ENCODE measurements around the gene PDCD4. TPM values are rescaled to one million over a fixed set of nuclear protein-coding genes. Genes with fewer than 3 reads are reported as not detected.

PDCD4 gene
- total RNA-seq, 6 donors from 2014 or later, result 38.0 to 129 (median 57.1) TPM

- no peak overlapping the region for H3K27ac ChIP-seq
Measured at GRCh38 chr10:110850099-110850498, 21.6 kb upstream of the PDCD4 start.

GRCh38 chr10:110851020-110851612 is 20.6 kb upstream of the PDCD4 start:
- H3K4me3 ChIP-seq, result no peak overlapping the region
- H3K27ac ChIP-seq, result no peak overlapping the region
- DNase-seq (no peak), ATAC-seq (ENCODE audit: low FRiP score in 2 of 2) (peak in 1 of 2 donors; percentile 49)
- no peaks in the 10 kb centered on the region for H3K36me3 ChIP-seq
- WGBS, 2 donors, result 57 to 70% methylated on average over 8 of the region's 8 CpGs
- peaks cover 0 to 11% (median 7%) of the 10 kb centered on the region in 4 donors for H3K4me1 ChIP-seq
- H3K9me3 ChIP-seq, result no peaks in the 10 kb centered on the region
- no peaks in the 10 kb centered on the region for H3K27me3 ChIP-seq
- no peak for TF ChIP-seq POLR2AphosphoS5 (IDR thresholded peaks at IDR 0.05)
- TF ChIP-seq POLR2A (IDR thresholded peaks at IDR 0.05), result no peak
- TF ChIP-seq CTCF (IDR thresholded peaks at IDR 0.05), result no peak
- TF ChIP-seq EP300 (IDR thresholded peaks at IDR 0.05), result no peak

More at GRCh38 chr10:110850099-110850498, 21.6 kb upstream of the PDCD4 start:
- H3K4me3 ChIP-seq, result no peak overlapping the region
- H3K27me3 ChIP-seq, result no peaks in the 10 kb centered on the region
- WGBS, 2 donors, result 83 to 93% methylated on average over 3 of the region's 3 CpGs
- ATAC-seq (ENCODE audit: low FRiP score in 2 of 2) (no peak), DNase-seq (no peak)
- no peaks in the 10 kb centered on the region for H3K36me3 ChIP-seq
- no peaks in the 10 kb centered on the region for H3K9me3 ChIP-seq
- H3K4me1 ChIP-seq, result peaks cover 0 to 11% (median 10%) of the 10 kb centered on the region in 4 donors
- TF ChIP-seq POLR2AphosphoS5 (IDR thresholded peaks at IDR 0.05), result no peak
- no peak for TF ChIP-seq EP300 (IDR thresholded peaks at IDR 0.05)
- TF ChIP-seq CTCF (IDR thresholded peaks at IDR 0.05), result no peak

GRCh38 chr10:110852255-110852896 is 19.4 kb upstream of the PDCD4 start:
- peaks cover 2 to 15% (median 10%) of the 10 kb centered on the region in 4 donors for H3K4me1 ChIP-seq
- DNase-seq, result peak in 1 of 2 donors; percentile 75
- no peak overlapping the region for H3K4me3 ChIP-seq
- peak in 1 of 2 donors; percentile 19 for ATAC-seq (ENCODE audit: low FRiP score in 2 of 2)
- 62 to 72% methylated on average over 7 of the region's 7 CpGs for whole genome bisulfite sequencing, 2 donors
- H3K9me3 ChIP-seq, result no peaks in the 10 kb centered on the region
- TF ChIP-seq POLR2AphosphoS5 (IDR thresholded peaks at IDR 0.05), result no peak
- TF ChIP-seq POLR2A (IDR thresholded peaks at IDR 0.05), result no peak
- peak in 1 of 4 donors; percentile 43 for TF ChIP-seq EP300 (IDR thresholded peaks at IDR 0.05)
- no peak overlapping the region for H3K27ac ChIP-seq
- no peaks in the 10 kb centered on the region for H3K36me3 ChIP-seq
- H3K27me3 ChIP-seq, result no peaks in the 10 kb centered on the region

GRCh38 chr10:110852947-110853346 is 18.8 kb upstream of the PDCD4 start:
- H3K36me3 ChIP-seq, result no peaks in the 10 kb centered on the region
- no peak overlapping the region for H3K4me3 ChIP-seq
- 79 to 85% methylated on average over 4 of the region's 4 CpGs for WGBS, 2 donors
- ATAC-seq (ENCODE audit: low FRiP score in 2 of 2) (no peak), DNase-seq (no peak)
- H3K9me3 ChIP-seq, result no peaks in the 10 kb centered on the region
- peaks cover 7 to 20% (median 15%) of the 10 kb centered on the region in 4 donors for H3K4me1 ChIP-seq
- no peak for TF ChIP-seq POLR2A (IDR thresholded peaks at IDR 0.05)
- TF ChIP-seq POLR2AphosphoS5 (IDR thresholded peaks at IDR 0.05), result no peak
- TF ChIP-seq EP300 (IDR thresholded peaks at IDR 0.05), result no peak
- TF ChIP-seq CTCF (IDR thresholded peaks at IDR 0.05), result no peak
- no peak overlapping the region for H3K27ac ChIP-seq
- H3K27me3 ChIP-seq, result no peaks in the 10 kb centered on the region

GRCh38 chr10:110853921-110854605 is 17.7 kb upstream of the PDCD4 start:
- H3K27me3 ChIP-seq, result no peaks in the 10 kb centered on the region
- no peaks in the 10 kb centered on the region for H3K9me3 ChIP-seq
- no peak overlapping the region for H3K4me3 ChIP-seq
- H3K27ac ChIP-seq, result no peak overlapping the region
- H3K36me3 ChIP-seq, result no peaks in the 10 kb centered on the region
- no peak for TF ChIP-seq POLR2A (IDR thresholded peaks at IDR 0.05)
- TF ChIP-seq POLR2AphosphoS5 (IDR thresholded peaks at IDR 0.05), result no peak
- TF ChIP-seq CTCF (IDR thresholded peaks at IDR 0.05), result no peak
- TF ChIP-seq EP300 (IDR thresholded peaks at IDR 0.05), result no peak
- ATAC-seq (ENCODE audit: low FRiP score in 2 of 2) (no peak), DNase-seq (no peak)
- H3K4me1 ChIP-seq, result peaks cover 17 to 32% (median 25%) of the 10 kb centered on the region in 4 donors

Measured in upper lobe of left lung (tissue), 6 donors.